ENCODE data around the gene FILIP1L. TPM values are rescaled to one million over a fixed set of nuclear protein-coding genes. Genes with fewer than 3 reads are reported as not detected.

The FILIP1L gene
- total and polyA plus RNA-seq, 2 of the 8 experiments (the other 6 are each of a cell fraction or from before 2014, with no cell fraction given) = 0.06 to 0.09 TPM

GRCh38 chr3:100081986-100082692 is 32.2 kb downstream of the FILIP1L start:
- Histone ChIP-seq H4K20me1 (replicated peaks in 1 of 2; ENCODE audit: control insufficient read depth in 1 of 2, insufficient read depth in 2 of 2, low read length in 2 of 2) (no peaks in the 10 kb centered on the region), H2BK12ac (ENCODE audit: low read depth, low read length) (no peak overlapping the region), H3K4me3 (ENCODE audit: extremely low read depth in 1 of 4, insufficient read depth in 2 of 4, low read depth in 3 of 4, low read length in 4 of 4) (no peak overlapping the region), H3K79me2 (ENCODE audit: control insufficient read depth in 1 of 2, insufficient read depth in 2 of 2, low read length in 2 of 2) (no peaks in the 10 kb centered on the region), H2BK5ac (ENCODE audit: low read depth, low read length) (no peak overlapping the region), H3K27ac (ENCODE audit: low read depth, low read length) (no peak overlapping the region), H2AK5ac (ENCODE audit: low read depth, low read length) (no peak overlapping the region), H4K5ac (ENCODE audit: insufficient read length, low read depth, low read length) (no peak overlapping the region), H2BK20ac (ENCODE audit: low read length) (no peak overlapping the region), H3K4me1 (replicated peaks in 1 of 4; ENCODE audit: control insufficient read depth in 3 of 4, insufficient read depth in 4 of 4, low read length in 3 of 4) (no peaks in the 10 kb centered on the region; a peak in 2 of 7 replicates), H2AFZ (ENCODE audit: low read length) (no peak overlapping the region), H3K4me2 (ENCODE audit: insufficient read depth in 1 of 2, low read depth in 2 of 2, low read length in 2 of 2) (no peak overlapping the region), H3K79me1 (ENCODE audit: low read depth, low read length) (no peaks in the 10 kb centered on the region), H2BK15ac (ENCODE audit: low read length) (no peak overlapping the region), H3K23me2 (ENCODE audit: low read depth, low read length) (no peaks in the 10 kb centered on the region), H3K18ac (ENCODE audit: extremely low read depth, low read length) (no peak overlapping the region), H3K36me3 (ENCODE audit: control insufficient read depth in 2 of 4, insufficient read depth in 4 of 4, low read length in 3 of 4) (no peaks in the 10 kb centered on the region), H2BK120ac (replicated peaks; ENCODE audit: low read depth, low read length) (no peak overlapping the region), H3K9me3 (ENCODE audit: insufficient read depth in 2 of 2, low read depth in 1 of 2, low read length in 1 of 2) (no peaks in the 10 kb centered on the region), H3K23ac (ENCODE audit: insufficient read length) (no peak overlapping the region), H3K14ac (ENCODE audit: insufficient read length) (no peak overlapping the region), H4K91ac (replicated peaks; ENCODE audit: insufficient read length, low read length) (no peak overlapping the region), H3K9ac (replicated peaks in 1 of 4; ENCODE audit: extremely low read depth in 1 of 4, low read depth in 3 of 4, low read length in 3 of 4) (no peak overlapping the region), H3K27me3 (replicated peaks in 1 of 4; ENCODE audit: control insufficient read depth in 3 of 4, extremely low read depth in 1 of 4, insufficient read depth in 3 of 4, low read length in 3 of 4) (no peaks in the 10 kb centered on the region), H4K8ac (ENCODE audit: extremely low read depth, insufficient read depth, low read length) (no peak overlapping the region), H3K4ac (replicated peaks; ENCODE audit: insufficient read length, low read depth, low read length) (no peak overlapping the region), H3K56ac (replicated peaks; ENCODE audit: insufficient read length, low read depth, low read length) (no peak overlapping the region)
- POLR2A ChIA-PET (ENCODE audit: partially characterized antibody) = interaction anchor here (1.7 kb wide), 1 partner anchor 8 kb away, joined by 3 read pairs; no protein-coding TSS in a partner anchor
- 91% methylated on average over 2 of the region's 2 CpGs; no CpG with 5 or more reads in 1 of the 2 experiments for WGBS, 2 experiments (ENCODE audit: extremely low coverage in 1 of 2, insufficient coverage in 1 of 2, insufficient read length in 1 of 2, insufficient replicate concordance in 2 of 2, low coverage in 1 of 2, low lambda C conversion rate in 2 of 2, missing lambda C conversion rate in 1 of 2)
- CTCF ChIA-PET (ENCODE audit: partially characterized antibody) = no interaction called here
- DNase-seq (ENCODE audit: low read depth in 1 of 2, low spot score in 2 of 2) (no peak), FAIRE-seq (no peak)
- TF ChIP-seq RAD21 (IDR thresholded peaks at IDR 0.05 in 1 of 2, conservative IDR thresholded peaks at IDR 0.05 in 1 of 2; ENCODE audit: low read depth in 2 of 2, low read length in 2 of 2) = no peak
- no peak for TF ChIP-seq SP4 (IDR thresholded peaks at IDR 0.05; ENCODE audit: low read length)
- TF ChIP-seq TEAD4 (IDR thresholded peaks at IDR 0.05; ENCODE audit: low read depth, low read length) = no peak
- TF ChIP-seq TAF7 (optimal IDR thresholded peaks at IDR 0.05; ENCODE audit: borderline replicate concordance, low read depth, low read length) = no peak
- TF ChIP-seq, protein P1, sequence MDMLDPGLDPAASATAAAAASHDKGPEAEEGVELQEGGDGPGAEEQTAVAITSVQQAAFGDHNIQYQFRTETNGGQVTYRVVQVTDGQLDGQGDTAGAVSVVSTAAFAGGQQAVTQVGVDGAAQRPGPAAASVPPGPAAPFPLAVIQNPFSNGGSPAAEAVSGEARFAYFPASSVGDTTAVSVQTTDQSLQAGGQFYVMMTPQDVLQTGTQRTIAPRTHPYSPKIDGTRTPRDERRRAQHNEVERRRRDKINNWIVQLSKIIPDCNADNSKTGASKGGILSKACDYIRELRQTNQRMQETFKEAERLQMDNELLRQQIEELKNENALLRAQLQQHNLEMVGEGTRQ (IDR thresholded peaks at IDR 0.05; ENCODE audit: low read length) = no peak
- TF ChIP-seq KDM4A (IDR thresholded peaks at IDR 0.05; ENCODE audit: low read depth, low read length, severe bottlenecking) = no peak

Data from H1 (cell line).